Kidney capillary endothelial cell (primary cell): ENCODE results near the gene KRI1.
"Not testable (repeated sequence)": the region's sequence is repeated elsewhere in the genome, so short reads cannot be mapped to it uniquely, and the experiment has no call there.

Source experiments
- DNase-seq: peaks from one replicate; pipeline ENCODE4 v3.0.0-alpha.2; 2018; ENCODE audit warnings: low spot score

Gene KRI1

GRCh38 chr19:10575011-10575716, 9.4 kb upstream of the KRI1 start:
- no peak for DNase-seq

- no peak for DNase-seq
These were observed 8.7 kb upstream of the KRI1 start for GRCh38 chr19:10574462-10574861.

GRCh38 chr19:10573793-10574192, 8.0 kb upstream of the KRI1 start:
- not testable (repeated sequence) for DNase-seq

GRCh38 chr19:10568826-10569651, 3.2 kb upstream of the KRI1 start, which contains the start of gene CDKN2D:
CDKN2D (minus strand) TSS chr19:10568979; CDS start chr19:10568653, 326 bp downstream.
- DNase-seq, result peak; percentile 98

- DNase-seq, result no peak
These were observed 2.4 kb upstream of the KRI1 start for GRCh38 chr19:10568062-10568825.

- DNase-seq, result no peak
These were observed 1.8 kb upstream of the KRI1 start for GRCh38 chr19:10567656-10568055.

GRCh38 chr19:10566658-10567410, 1.0 kb upstream of the KRI1 start:
- no peak for DNase-seq

- DNase-seq, result no peak
These were observed 523 bp upstream of the KRI1 start for GRCh38 chr19:10566408-10566657.

GRCh38 chr19:10565028-10565566, 713 bp downstream of the KRI1 start:
- no peak for DNase-seq

- no peak for DNase-seq
These were observed 3.2 kb downstream of the KRI1 start for GRCh38 chr19:10562609-10563008.

GRCh38 chr19:10560154-10560553, 5.7 kb downstream of the KRI1 start:
- no peak for DNase-seq

- no peak for DNase-seq
These were observed 8.1 kb downstream of the KRI1 start for GRCh38 chr19:10557603-10558197.

- DNase-seq, result no peak
These were observed 10.2 kb downstream of the KRI1 start for GRCh38 chr19:10555610-10555973.

GRCh38 chr19:10554760-10555609, 10.8 kb downstream of the KRI1 start:
- no peak for DNase-seq

- DNase-seq, result no peak
These were observed 11.8 kb downstream of the KRI1 start for GRCh38 chr19:10553943-10554381.

GRCh38 chr19:10553087-10553667, 12.6 kb downstream of the KRI1 start:
- no peak for DNase-seq

- DNase-seq, result no peak
These were observed 13.2 kb downstream of the KRI1 start for GRCh38 chr19:10552510-10553053.

- no peak for DNase-seq
These were observed 14.0 kb downstream of the KRI1 start for GRCh38 chr19:10551698-10552301.

GRCh38 chr19:10551006-10551405, 14.8 kb downstream of the KRI1 start:
- not testable (repeated sequence) for DNase-seq
